Activated T-cell treated with anti-CD3 and anti-CD28 coated beads, Interleukin-2, amount 50 U/mL, for 4 hours (primary cell): ENCODE data around the gene TYRP1. TPM values are rescaled to one million over a fixed set of nuclear protein-coding genes. Genes with fewer than 3 reads are reported as not detected.

Source experiments
- ATAC-seq, 2 donors: fragments of 200-7000 bp; cut with Tn5 transposase; one replicate each; pipeline ENCODE4 v1.10.0; 2021
- DNase-seq: peaks from one replicate; pipeline ENCODE4 v3.0.0-alpha.2; 2020
- H3K27me3 Mint-ChIP-seq: one replicate; pipeline ENCODE4 v1.8.0; 2021; ENCODE audit warnings: low read depth, mixed read lengths
- H3K36me3 Mint-ChIP-seq: one replicate; pipeline ENCODE4 v1.8.0; 2022; ENCODE audit warnings: mixed read lengths; ENCODE audit not compliant: insufficient read depth
- H3K4me1 Mint-ChIP-seq: one replicate; pipeline ENCODE4 v1.8.0; 2021; ENCODE audit warnings: low read depth, mixed read lengths
- H3K4me3 Mint-ChIP-seq: one replicate; pipeline ENCODE4 v1.8.0; 2021; ENCODE audit warnings: mild to moderate bottlenecking, moderate library complexity, mixed read lengths
- H3K9me3 Mint-ChIP-seq: one replicate; pipeline ENCODE4 v1.8.0; 2021; ENCODE audit warnings: mixed read lengths
- total RNA-seq, 3 donors: library from RNA; stranded (reverse); gene quantifications; one replicate each; pipeline ENCODE4 v1.2.1, GENCODE V29; 2021

Gene TYRP1
- total RNA-seq, 3 donors from 2014 or later: not detected

- Mint-ChIP-seq H3K9me3 (peaks cover 6% of the 10 kb centered on the region), H3K4me3 (no peak overlapping the region), H3K4me1 (no peaks in the 10 kb centered on the region), H3K27me3 (no peaks in the 10 kb centered on the region), H3K36me3 (no peaks in the 10 kb centered on the region)
- ATAC-seq (no peak), DNase-seq (no peak)
Observed at GRCh38 chr9:12703996-12704395, 10.8 kb downstream of the TYRP1 start.

- H3K27me3 Mint-ChIP-seq: no peaks in the 10 kb centered on the region
- no peak overlapping the region for H3K4me3 Mint-ChIP-seq
- no peaks in the 10 kb centered on the region for H3K36me3 Mint-ChIP-seq
- peaks cover 3% of the 10 kb centered on the region for H3K9me3 Mint-ChIP-seq
- ATAC-seq (no peak), DNase-seq (no peak)
- H3K4me1 Mint-ChIP-seq: no peaks in the 10 kb centered on the region
Observed at GRCh38 chr9:12705738-12706391, 12.7 kb downstream of the TYRP1 start.

- ATAC-seq: no peak
- no peaks in the 10 kb centered on the region for H3K27me3 Mint-ChIP-seq
- DNase-seq: no peak
- H3K4me3 Mint-ChIP-seq: no peak overlapping the region
- no peaks in the 10 kb centered on the region for H3K36me3 Mint-ChIP-seq
- no peaks in the 10 kb centered on the region for H3K4me1 Mint-ChIP-seq
- H3K9me3 Mint-ChIP-seq: no peaks in the 10 kb centered on the region
Observed at GRCh38 chr9:12708562-12709298, 15.5 kb downstream of the TYRP1 start.

- no peaks in the 10 kb centered on the region for H3K4me1 Mint-ChIP-seq
- H3K4me3 Mint-ChIP-seq: no peak overlapping the region
- no peak for DNase-seq
- H3K36me3 Mint-ChIP-seq: no peaks in the 10 kb centered on the region
- no peaks in the 10 kb centered on the region for H3K9me3 Mint-ChIP-seq
- no peaks in the 10 kb centered on the region for H3K27me3 Mint-ChIP-seq
- ATAC-seq: no peak
Observed at GRCh38 chr9:12712532-12712931, 19.3 kb downstream of the TYRP1 start.

- DNase-seq (no peak), ATAC-seq (no peak)
- Mint-ChIP-seq H3K36me3 (no peaks in the 10 kb centered on the region), H3K4me1 (no peaks in the 10 kb centered on the region), H3K4me3 (no peak overlapping the region), H3K27me3 (no peaks in the 10 kb centered on the region), H3K9me3 (no peaks in the 10 kb centered on the region)
Observed at GRCh38 chr9:12715268-12715667, 22.1 kb downstream of the TYRP1 start.

- no peak for ATAC-seq
- Mint-ChIP-seq H3K36me3 (no peaks in the 10 kb centered on the region), H3K27me3 (no peaks in the 10 kb centered on the region)
Observed at GRCh38 chr9:12716823-12717600, 23.8 kb downstream of the TYRP1 start.

GRCh38 chr9:12717907-12718306 lies 24.7 kb downstream of the TYRP1 start:
- Mint-ChIP-seq H3K36me3 (no peaks in the 10 kb centered on the region), H3K9me3 (peaks cover 5% of the 10 kb centered on the region), H3K4me3 (no peak overlapping the region), H3K27me3 (no peaks in the 10 kb centered on the region), H3K4me1 (no peaks in the 10 kb centered on the region)
- ATAC-seq (no peak), DNase-seq (no peak)

More at GRCh38 chr9:12716823-12717600, 23.8 kb downstream of the TYRP1 start:
- DNase-seq: no peak
- no peaks in the 10 kb centered on the region for H3K4me1 Mint-ChIP-seq
- H3K4me3 Mint-ChIP-seq: no peak overlapping the region
- peaks cover 5% of the 10 kb centered on the region for H3K9me3 Mint-ChIP-seq

- Mint-ChIP-seq H3K9me3 (peaks cover 9% of the 10 kb centered on the region), H3K27me3 (no peaks in the 10 kb centered on the region), H3K36me3 (no peaks in the 10 kb centered on the region), H3K4me1 (no peaks in the 10 kb centered on the region), H3K4me3 (no peak overlapping the region)
- no peak for DNase-seq
- ATAC-seq: no peak
Observed at GRCh38 chr9:12718482-12719026, 25.4 kb downstream of the TYRP1 start.

GRCh38 chr9:12719431-12719830 lies 26.2 kb downstream of the TYRP1 start:
- no peak for ATAC-seq
- Mint-ChIP-seq H3K9me3 (peaks cover 11% of the 10 kb centered on the region), H3K4me3 (no peak overlapping the region), H3K36me3 (no peaks in the 10 kb centered on the region), H3K4me1 (no peaks in the 10 kb centered on the region), H3K27me3 (no peaks in the 10 kb centered on the region)
- no peak for DNase-seq

- DNase-seq (no peak), ATAC-seq (no peak)
- no peaks in the 10 kb centered on the region for H3K4me1 Mint-ChIP-seq
- no peaks in the 10 kb centered on the region for H3K27me3 Mint-ChIP-seq
- no peak overlapping the region for H3K4me3 Mint-ChIP-seq
- H3K9me3 Mint-ChIP-seq: peaks cover 14% of the 10 kb centered on the region
- no peaks in the 10 kb centered on the region for H3K36me3 Mint-ChIP-seq
Observed at GRCh38 chr9:12720551-12720950, 27.4 kb downstream of the TYRP1 start.

- ATAC-seq (no peak), DNase-seq (no peak)
- H3K9me3 Mint-ChIP-seq: peaks cover 14% of the 10 kb centered on the region
Observed at GRCh38 chr9:12722131-12722530, 28.9 kb downstream of the TYRP1 start.

GRCh38 chr9:12723409-12724028 lies 30.3 kb downstream of the TYRP1 start:
- no peaks in the 10 kb centered on the region for H3K36me3 Mint-ChIP-seq
- no peaks in the 10 kb centered on the region for H3K4me1 Mint-ChIP-seq
- H3K27me3 Mint-ChIP-seq: no peaks in the 10 kb centered on the region
- H3K4me3 Mint-ChIP-seq: no peak overlapping the region
- ATAC-seq (no peak), DNase-seq (no peak)
- H3K9me3 Mint-ChIP-seq: peaks cover 19% of the 10 kb centered on the region

More at GRCh38 chr9:12722131-12722530, 28.9 kb downstream of the TYRP1 start:
- H3K27me3 Mint-ChIP-seq: no peaks in the 10 kb centered on the region
- H3K4me1 Mint-ChIP-seq: no peaks in the 10 kb centered on the region
- no peak overlapping the region for H3K4me3 Mint-ChIP-seq
- no peaks in the 10 kb centered on the region for H3K36me3 Mint-ChIP-seq

- H3K27me3 Mint-ChIP-seq: no peaks in the 10 kb centered on the region
- H3K9me3 Mint-ChIP-seq: peaks cover 24% of the 10 kb centered on the region
- no peaks in the 10 kb centered on the region for H3K4me1 Mint-ChIP-seq
- ATAC-seq (no peak), DNase-seq (no peak)
- no peak overlapping the region for H3K4me3 Mint-ChIP-seq
- H3K36me3 Mint-ChIP-seq: no peaks in the 10 kb centered on the region
Observed at GRCh38 chr9:12726795-12727194, 33.6 kb downstream of the TYRP1 start.

GRCh38 chr9:12730198-12730597 lies 37.0 kb downstream of the TYRP1 start:
- ATAC-seq (no peak), DNase-seq (no peak)
- Mint-ChIP-seq H3K36me3 (no peaks in the 10 kb centered on the region), H3K9me3 (peaks cover 35% of the 10 kb centered on the region), H3K4me3 (no peak overlapping the region), H3K4me1 (no peaks in the 10 kb centered on the region), H3K27me3 (no peaks in the 10 kb centered on the region)
